Heart right ventricle (tissue), 16 donors: ENCODE data around the gene HIPK3. TPM values are rescaled to one million over a fixed set of nuclear protein-coding genes. Genes with fewer than 3 reads are reported as not detected.
A peak's percentile ranks its signal among the peaks of the same experiment; 100 is the strongest.
"Not testable (repeated sequence)": the region's sequence is repeated elsewhere in the genome, so short reads cannot be mapped to it uniquely, and the experiment has no call there.

Experiments
- ATAC-seq, 8 donors: fragments of 200-7000 bp; cut with Tn5 transposase; one replicate each; pipeline ENCODE4 v1.9.1; 2020; ENCODE audit warnings: mild to moderate bottlenecking in 8 of 8, moderate library complexity in 8 of 8, moderate number of reproducible peaks in 1 of 8
- DNase-seq, 2 donors: peaks; one replicate each; pipeline ENCODE4 v3.0.0-alpha.2; 2020
- H3K27ac ChIP-seq, 10 donors: fragments of 200-600 bp; sonication (generic) in 2 of 10; one replicate each; pipeline versions ENCODE4 v1.5.0 to v1.8.0; 2020 to 2022; ENCODE audit warnings: mild to moderate bottlenecking in 3 of 10
- H3K27me3 ChIP-seq, 7 donors: fragments of 200-600 bp; one replicate each; pipeline ENCODE4 v1.8.0; 2021 to 2022; ENCODE audit warnings: mild to moderate bottlenecking in 2 of 7
- H3K36me3 ChIP-seq, 9 donors: fragments of 200-600 bp; sonication (generic) in 1 of 9; one replicate each; pipeline versions ENCODE4 v1.5.0 to v1.8.0; 2020 to 2022; ENCODE audit warnings: mild to moderate bottlenecking in 2 of 9
- H3K4me1 ChIP-seq, 9 donors: fragments of 200-600 bp; sonication (generic) in 1 of 9; one replicate each; pipeline versions ENCODE4 v1.5.0 to v1.8.0; 2020 to 2022; ENCODE audit warnings: mild to moderate bottlenecking in 4 of 9
- H3K4me3 ChIP-seq, 10 donors: fragments of 200-600 bp; sonication (generic) in 2 of 10; one replicate each; pipeline versions ENCODE4 v1.5.0 to v1.8.0; 2020 to 2022; ENCODE audit warnings: mild to moderate bottlenecking in 7 of 10, moderate library complexity in 2 of 10
- H3K9me3 ChIP-seq, 11 donors: fragments of 200-600 bp in 10 of 11; sonication (generic) in 2 of 11; one replicate each; pipeline versions ENCODE4 v1.5.0 to v1.8.0; 2013 to 2022; ENCODE audit warnings: mild to moderate bottlenecking in 2 of 11, control low read depth in 1 of 11, moderate library complexity in 1 of 11
- CTCF ChIP-seq, 9 donors: fragments of 200-600 bp; sonication (generic) in 2 of 9; IDR thresholded peaks; one replicate each; pipeline versions ENCODE4 v1.5.0 to v1.8.0; 2021 to 2022; ENCODE audit warnings: antibody characterized with exemption in 9 of 9, mild to moderate bottlenecking in 5 of 9, moderate library complexity in 1 of 9
- WGBS, 2 donors: extraction: QIAGEN DNeasy Blood & Tissue Kit; methylation state at CpG; one replicate each; pipeline ENCODE4 v1.1.7; 2013; ENCODE audit warnings: inconsistent platforms in 1 of 2; 5-methylcytosine and 5-hydroxymethylcytosine counted together
- intact Hi-C, 10 donors: fragments of 100-400 bp; cut with DNase I; formaldehyde crosslinking; loops; one replicate each; pipeline versions ENCODE4 v1.11.1 to v1.14.2; 2022
- polyA plus RNA-seq, 2 donors: library from polyadenylated mRNA; stranded (reverse); fragments of 200-250 nt; gene quantifications; one replicate each; pipeline ENCODE4 v1.2.3, GENCODE V29; 2013
- total RNA-seq, 10 donors: library from RNA; stranded (reverse); fragmentation: NEBNext Ultra II Directional in 3 of 10; extraction: Animal tissue kit (Norgen Biotek cat#: 25700) in 3 of 10; gene quantifications; one replicate each; pipeline versions ENCODE4 v1.2.1 to v1.2.4, GENCODE V29; 2021 to 2023
- donor health status: Arrhythmogenic right ventricular cardiomyopathy.
- donor health status: ischemic (EF 13 %, LVEDD 7.1; RV severe dilation, severe dysfunction).
- donor health status: healthy with polysubstance abuse.
- donor health status: DM: no; HTN: yes; CAD: no.
- donor health status: DM: no; HTN: no; CAD: no.
- donor health status: ischemic (EF 25% LVEDD 6.9; RV normal size, moderate dysfunction).
- donor health status: ischemic (EF 25% LVEDD 5.7; RV mildly dilated, moderate dysfunction).
- donor health status: healthy.
- donor health status: DM: yes; HTN: yes; CAD: no.
- donor health status: Ischemic cardiomyopathy.
- donor health status: ischemic (EF 35%, LVEDD 5.7; RV mildly dilated, moderate dysfunction).
- donor health status: nonischemic (EF 11% LVEDD 7.7; RV severe dilation, severe dysfunction).
- donor health status: DM: yes; HTN: yes; CAD: no.
- donor health status: PGD.
- donor health status: ischemic (EF 29% LVEDD 5.4; RV normal size, mild dysfunction).
- donor health status: nonischemic (EF 23%, LVEDD 6.1; RV moderate dilation, normal function).

The HIPK3 gene
- total and polyA plus RNA-seq, 12 donors = 15.9 to 334 (median 276) TPM

- no peak for TF ChIP-seq CTCF (IDR thresholded peaks at IDR 0.05)
- 3% methylated on average over 16 of the region's 16 CpGs for WGBS, 2 donors
- peaks cover 0 to 37% (median 30%) of the 10 kb centered on the region in 9 donors for H3K4me1 ChIP-seq
Measured at GRCh38 chr11:33256813-33257159, 395 bp upstream of the HIPK3 start.

GRCh38 chr11:33257897-33258630 is 883 bp downstream of the HIPK3 start:
- Histone ChIP-seq H3K9me3 (no peaks in the 10 kb centered on the region), H3K27ac (peak overlapping the region; percentile 95 to 100 (median 100)), H3K4me3 (peak overlapping the region; percentile 57 to 97 (median 93)), H3K4me1 (peaks cover 0 to 50% (median 42%) of the 10 kb centered on the region in 9 donors), H3K27me3 (no peaks in the 10 kb centered on the region), H3K36me3 (no peaks in the 10 kb centered on the region)
- peak in 7 of 9 donors; percentile 16 to 56 (median 44) for TF ChIP-seq CTCF (IDR thresholded peaks at IDR 0.05)
- peak; percentile 91 to 92 for DNase-seq
- peak; percentile 85 to 96 (median 88) for ATAC-seq
- WGBS, 2 donors = 0 to 1% methylated on average over 78 to 83 of the region's 83 CpGs
- intact Hi-C loops = loop anchor here (1.0 to 10.0 kb wide), 15 partner anchors 23 to 477 kb away; partner anchors contain the start of genes CSTF3 (in 5 of the 10), C11orf91 (in 1 of the 10) and CD59 (in 1 of the 10)

More at GRCh38 chr11:33256813-33257159, 395 bp upstream of the HIPK3 start:
- no peaks in the 10 kb centered on the region for H3K9me3 ChIP-seq
- DNase-seq = no peak
- intact Hi-C loops = loop anchor here (2.0 to 10.0 kb wide), 13 partner anchors 22 to 478 kb away; partner anchors contain the start of genes CSTF3 (in 5 of the 10), C11orf91 (in 1 of the 10) and CD59 (in 1 of the 10)
- no peaks in the 10 kb centered on the region for H3K36me3 ChIP-seq
- H3K27me3 ChIP-seq = no peaks in the 10 kb centered on the region
- ATAC-seq = no peak
- H3K4me3 ChIP-seq = peak overlapping the region; percentile 42 to 97 (median 93)
- H3K27ac ChIP-seq = peak overlapping the region; percentile 95 to 100 (median 100)

GRCh38 chr11:33258631-33259205 is 1.5 kb downstream of the HIPK3 start:
- 1% methylated on average over 14 of the region's 14 CpGs for WGBS, 2 donors
- intact Hi-C loops = loop anchor here (1.0 to 10.0 kb wide), 13 partner anchors 64 to 476 kb away; partner anchors contain the start of genes CSTF3 (in 4 of the 10), C11orf91 (in 1 of the 10) and CD59 (in 1 of the 10)
- peak overlapping the region; percentile 57 to 97 (median 93) for H3K4me3 ChIP-seq
- H3K27ac ChIP-seq = peak overlapping the region; percentile 95 to 100 (median 100)
- H3K4me1 ChIP-seq = peaks cover 0 to 56% (median 49%) of the 10 kb centered on the region in 9 donors
- TF ChIP-seq CTCF (IDR thresholded peaks at IDR 0.05) = no peak
- no peaks in the 10 kb centered on the region for H3K36me3 ChIP-seq
- ATAC-seq = peak; percentile 4 to 51 (median 36)
- no peaks in the 10 kb centered on the region for H3K27me3 ChIP-seq
- DNase-seq = no peak
- H3K9me3 ChIP-seq = no peaks in the 10 kb centered on the region

GRCh38 chr11:33259869-33260268 is 2.7 kb downstream of the HIPK3 start:
- peak overlapping the region; percentile 95 to 100 (median 100) for H3K27ac ChIP-seq
- H3K36me3 ChIP-seq = no peaks in the 10 kb centered on the region
- DNase-seq = no peak
- H3K4me3 ChIP-seq = peak overlapping the region; percentile 57 to 97 (median 93)
- H3K4me1 ChIP-seq = peaks cover 0 to 68% (median 60%) of the 10 kb centered on the region in 9 donors
- no peak for ATAC-seq
- no peaks in the 10 kb centered on the region for H3K27me3 ChIP-seq
- no peaks in the 10 kb centered on the region for H3K9me3 ChIP-seq
- intact Hi-C loops = loop anchor here (2.0 to 10.0 kb wide), 14 partner anchors 47 to 475 kb away; partner anchors contain the start of genes CSTF3 (in 4 of the 10), C11orf91 (in 1 of the 10) and CD59 (in 1 of the 10)
- WGBS, 2 donors = 14 to 18% methylated on average over 2 of the region's 2 CpGs
- no peak for TF ChIP-seq CTCF (IDR thresholded peaks at IDR 0.05)

GRCh38 chr11:33261350-33261749 is 4.2 kb downstream of the HIPK3 start:
- DNase-seq, H3K9me3 ChIP-seq, H3K36me3 ChIP-seq, ATAC-seq, H3K27me3 ChIP-seq: not testable (repeated sequence)
- peak overlapping the region in 3 of 10 donors; percentile 9 to 97 (median 94) for H3K4me3 ChIP-seq
- peak overlapping the region in 7 of 10 donors; percentile 18 to 100 (median 49) for H3K27ac ChIP-seq
- intact Hi-C loops = loop anchor here in 2 of 10 donors (5.0 to 10.0 kb wide), 3 partner anchors 46 to 453 kb away; no protein-coding TSS in a partner anchor
- WGBS, 2 donors = 88 to 92% methylated on average over 1 of the region's 1 CpG
- peaks cover 0 to 77% (median 73%) of the 10 kb centered on the region in 9 donors for H3K4me1 ChIP-seq
